GM23248 (cell line): ENCODE measurements around the gene ANKRD6.

Experiments used
- EZH2 ChIP-seq: fragments of 200-600 bp; sonication (generic); IDR thresholded peaks from 2 replicates; pipeline ENCODE4 v1.6.1; 2018; ENCODE audit warnings: antibody characterized with exemption, mild to moderate bottlenecking; ENCODE audit not compliant: insufficient read depth, poor library complexity, severe bottlenecking
- EZH2phosphoT487 ChIP-seq: fragments of 200-600 bp; sonication (generic); IDR thresholded peaks from 2 replicates; pipeline ENCODE4 v1.6.1; 2018; ENCODE audit warnings: antibody characterized with exemption, moderate library complexity, mild to moderate bottlenecking, low read depth; ENCODE audit not compliant: insufficient read depth

DNA sequence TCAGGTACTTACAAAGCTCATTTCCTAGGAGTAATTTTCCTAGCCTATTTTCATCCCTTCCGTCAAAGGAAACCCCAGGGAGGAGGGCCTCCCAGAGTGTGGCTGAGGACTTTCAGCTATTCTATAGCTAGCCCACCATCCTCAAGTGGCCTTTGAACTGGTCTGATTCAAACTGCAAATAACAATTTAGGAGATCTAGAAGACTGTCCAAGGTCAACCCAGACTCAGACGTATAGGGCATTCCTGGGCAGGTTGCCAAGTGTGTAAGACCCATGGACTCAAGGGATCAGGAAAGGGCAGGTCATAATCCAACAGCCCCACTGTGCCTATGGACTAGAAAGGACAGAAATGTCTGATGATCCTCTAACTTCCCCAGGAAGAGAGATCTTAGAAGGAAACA is 18.7 kb upstream of the ANKRD6 start:
- TF ChIP-seq EZH2 (no peak), EZH2phosphoT487 (no peak)
